ENCODE data around the gene MYCBP2.

DNA sequence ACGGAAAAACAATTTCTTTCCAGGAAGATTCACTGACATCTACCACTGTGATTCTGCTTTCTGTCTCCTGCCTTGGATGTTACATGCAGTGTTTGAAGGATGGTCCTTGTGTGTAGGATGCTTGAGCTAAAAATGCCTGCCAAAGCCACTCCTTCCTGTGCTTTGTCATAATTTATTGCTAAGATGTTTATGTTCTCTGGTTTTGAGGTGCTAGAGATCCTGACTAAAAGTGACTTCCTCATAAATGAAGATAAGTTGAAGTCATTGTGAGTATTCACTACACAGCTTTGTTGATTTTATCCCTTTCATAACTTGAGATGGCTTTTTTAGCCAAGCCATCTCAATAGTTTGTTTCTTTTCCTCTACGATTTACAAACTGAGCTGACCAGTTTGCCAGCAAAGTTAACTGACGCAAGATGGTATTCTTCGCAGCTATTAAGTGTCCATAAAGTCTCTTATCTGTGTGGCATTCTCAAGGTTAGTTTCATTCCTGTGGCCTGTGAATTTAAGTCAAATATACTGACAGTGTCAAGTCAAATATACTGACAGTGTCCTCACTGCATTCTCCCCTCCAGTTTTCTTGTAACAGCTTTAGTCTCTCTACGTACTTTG is 284.2 kb downstream of the MYCBP2 start:
- no peak for TF ChIP-seq EP300 (IDR thresholded peaks at IDR 0.05)
- TF ChIP-seq, protein P1, sequence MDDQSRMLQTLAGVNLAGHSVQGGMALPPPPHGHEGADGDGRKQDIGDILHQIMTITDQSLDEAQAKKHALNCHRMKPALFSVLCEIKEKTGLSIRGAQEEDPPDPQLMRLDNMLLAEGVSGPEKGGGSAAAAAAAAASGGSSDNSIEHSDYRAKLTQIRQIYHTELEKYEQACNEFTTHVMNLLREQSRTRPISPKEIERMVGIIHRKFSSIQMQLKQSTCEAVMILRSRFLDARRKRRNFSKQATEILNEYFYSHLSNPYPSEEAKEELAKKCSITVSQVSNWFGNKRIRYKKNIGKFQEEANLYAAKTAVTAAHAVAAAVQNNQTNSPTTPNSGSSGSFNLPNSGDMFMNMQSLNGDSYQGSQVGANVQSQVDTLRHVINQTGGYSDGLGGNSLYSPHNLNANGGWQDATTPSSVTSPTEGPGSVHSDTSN (IDR thresholded peaks at IDR 0.05) = no peak
- TF ChIP-seq POLR2A (IDR thresholded peaks at IDR 0.05; ENCODE audit: low read length) = no peak
- TF ChIP-seq, protein P2, sequence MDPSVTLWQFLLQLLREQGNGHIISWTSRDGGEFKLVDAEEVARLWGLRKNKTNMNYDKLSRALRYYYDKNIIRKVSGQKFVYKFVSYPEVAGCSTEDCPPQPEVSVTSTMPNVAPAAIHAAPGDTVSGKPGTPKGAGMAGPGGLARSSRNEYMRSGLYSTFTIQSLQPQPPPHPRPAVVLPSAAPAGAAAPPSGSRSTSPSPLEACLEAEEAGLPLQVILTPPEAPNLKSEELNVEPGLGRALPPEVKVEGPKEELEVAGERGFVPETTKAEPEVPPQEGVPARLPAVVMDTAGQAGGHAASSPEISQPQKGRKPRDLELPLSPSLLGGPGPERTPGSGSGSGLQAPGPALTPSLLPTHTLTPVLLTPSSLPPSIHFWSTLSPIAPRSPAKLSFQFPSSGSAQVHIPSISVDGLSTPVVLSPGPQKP (IDR thresholded peaks at IDR 0.05; ENCODE audit: low read depth, low read length) = no peak
- TF ChIP-seq, protein P3, sequence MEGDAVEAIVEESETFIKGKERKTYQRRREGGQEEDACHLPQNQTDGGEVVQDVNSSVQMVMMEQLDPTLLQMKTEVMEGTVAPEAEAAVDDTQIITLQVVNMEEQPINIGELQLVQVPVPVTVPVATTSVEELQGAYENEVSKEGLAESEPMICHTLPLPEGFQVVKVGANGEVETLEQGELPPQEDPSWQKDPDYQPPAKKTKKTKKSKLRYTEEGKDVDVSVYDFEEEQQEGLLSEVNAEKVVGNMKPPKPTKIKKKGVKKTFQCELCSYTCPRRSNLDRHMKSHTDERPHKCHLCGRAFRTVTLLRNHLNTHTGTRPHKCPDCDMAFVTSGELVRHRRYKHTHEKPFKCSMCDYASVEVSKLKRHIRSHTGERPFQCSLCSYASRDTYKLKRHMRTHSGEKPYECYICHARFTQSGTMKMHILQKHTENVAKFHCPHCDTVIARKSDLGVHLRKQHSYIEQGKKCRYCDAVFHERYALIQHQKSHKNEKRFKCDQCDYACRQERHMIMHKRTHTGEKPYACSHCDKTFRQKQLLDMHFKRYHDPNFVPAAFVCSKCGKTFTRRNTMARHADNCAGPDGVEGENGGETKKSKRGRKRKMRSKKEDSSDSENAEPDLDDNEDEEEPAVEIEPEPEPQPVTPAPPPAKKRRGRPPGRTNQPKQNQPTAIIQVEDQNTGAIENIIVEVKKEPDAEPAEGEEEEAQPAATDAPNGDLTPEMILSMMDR (IDR thresholded peaks at IDR 0.05) = no peak
- no peak for TF ChIP-seq CEBPB (IDR thresholded peaks at IDR 0.05)
- no peak for TF ChIP-seq CHD2 (IDR thresholded peaks at IDR 0.05; ENCODE audit: low read length, partially characterized antibody)
- TF ChIP-seq JUN (IDR thresholded peaks at IDR 0.05) = no peak
